GM23338 (cell line): Measurements from ENCODE around the gene GJD2. TPM values are rescaled to one million over a fixed set of nuclear protein-coding genes. Genes with fewer than 3 reads are reported as not detected.

Experiments used
- ATAC-seq: fragments of 200-7000 bp; cut with Tn5 transposase; 3 replicates; pipeline ENCODE4 v1.9.1; 2020
- DNase-seq: peaks from one replicate; pipeline ENCODE4 v3.0.0-alpha.2; 2015; ENCODE audit warnings: low spot score
- H2AFZ ChIP-seq: fragments of 200-600 bp; sonication (generic); 2 replicates; pipeline ENCODE4 v1.8.0; 2016; ENCODE audit warnings: antibody characterized with exemption, mild to moderate bottlenecking, moderate library complexity
- H3F3A ChIP-seq: fragments of 200-600 bp; sonication (generic); replicated peaks from 2 replicates; pipeline ENCODE4 v1.8.0; 2017; ENCODE audit warnings: antibody characterized with exemption, mixed run types, low read depth
- H3K27ac ChIP-seq: fragments of 200-600 bp; sonication (generic); 2 replicates; pipeline ENCODE4 v1.6.1; 2016; ENCODE audit warnings: low read depth
- H3K27me3 ChIP-seq: fragments of 200-600 bp; sonication (generic); 2 replicates; pipeline ENCODE4 v1.8.0; 2016; ENCODE audit warnings: mild to moderate bottlenecking, mixed run types, moderate library complexity; ENCODE audit not compliant: insufficient read depth
- H3K36me3 ChIP-seq: fragments of 200-600 bp; sonication (generic); 2 replicates; pipeline ENCODE4 v1.8.0; 2016; ENCODE audit warnings: mild to moderate bottlenecking; ENCODE audit not compliant: insufficient read depth
- H3K4me1 ChIP-seq: fragments of 200-600 bp; sonication (generic); 2 replicates; pipeline ENCODE4 v1.8.0; 2016; ENCODE audit warnings: mild to moderate bottlenecking, moderate library complexity; ENCODE audit not compliant: insufficient read depth
- H3K4me2 ChIP-seq: fragments of 200-600 bp; sonication (generic); 2 replicates; pipeline ENCODE4 v1.7.1; 2017; ENCODE audit warnings: mixed run types
- H3K4me3 ChIP-seq: fragments of 200-600 bp; sonication (generic); 2 replicates; pipeline ENCODE4 v1.6.1; 2016; ENCODE audit warnings: mixed run types
- H3K79me2 ChIP-seq: fragments of 200-600 bp; sonication (generic); replicated peaks from 2 replicates; pipeline ENCODE4 v1.8.0; 2017; ENCODE audit warnings: mild to moderate bottlenecking; ENCODE audit not compliant: insufficient read depth
- H3K9me2 ChIP-seq: fragments of 200-600 bp; sonication (generic); 2 replicates; pipeline ENCODE4 v1.8.0; 2017; ENCODE audit not compliant: insufficient read depth
- H4K20me1 ChIP-seq: fragments of 200-600 bp; sonication (generic); replicated peaks from 2 replicates; pipeline ENCODE4 v1.8.0; 2017; ENCODE audit warnings: mild to moderate bottlenecking; ENCODE audit not compliant: insufficient read depth
- H3K27ac Mint-ChIP-seq: 2 replicates; pipeline ENCODE4 v1.8.0; 2020; ENCODE audit warnings: inconsistent platforms, mild to moderate bottlenecking, moderate library complexity, mixed read lengths
- H3K27me3 Mint-ChIP-seq: 3 replicates; pipeline ENCODE4 v1.8.0; 2022; ENCODE audit warnings: low read depth, mild to moderate bottlenecking, moderate library complexity, mixed read lengths, inconsistent platforms; ENCODE audit not compliant: insufficient read depth, poor library complexity
- H3K36me3 Mint-ChIP-seq: 3 replicates; pipeline ENCODE4 v1.8.0; 2021; ENCODE audit warnings: low read depth, mild to moderate bottlenecking, inconsistent platforms, moderate library complexity, mixed read lengths
- H3K4me1 Mint-ChIP-seq: 3 replicates; pipeline ENCODE4 v1.8.0; 2020; ENCODE audit warnings: mild to moderate bottlenecking, inconsistent platforms, mixed read lengths
- H3K4me3 Mint-ChIP-seq: 3 replicates; pipeline ENCODE4 v1.8.0; 2021; ENCODE audit warnings: moderate library complexity, mild to moderate bottlenecking, inconsistent platforms, mixed read lengths
- H3K9me3 Mint-ChIP-seq: 3 replicates; pipeline ENCODE4 v1.8.0; 2020; ENCODE audit warnings: moderate library complexity, mild to moderate bottlenecking, inconsistent platforms, mixed read lengths
- CREB1 ChIP-seq: fragments of 250-450 bp; sonication (Bioruptor Pico); IDR thresholded peaks from 2 replicates; pipeline ENCODE4 v1.5.0; 2020; ENCODE audit warnings: low read depth, mild to moderate bottlenecking, moderate library complexity
- CTCF ChIP-seq, 2 experiments: fragments of 200-600 bp in 1 of 2; sonication (generic) in 1 of 2; conservative IDR thresholded peaks; 2 replicates each; pipeline versions ENCODE4 v1.5.1 to v1.6.1; 2016 to 2017; ENCODE audit warnings: antibody characterized with exemption in 2 of 2, low read depth in 2 of 2, mild to moderate bottlenecking in 2 of 2, moderate library complexity in 1 of 2
- EZH2 ChIP-seq: fragments of 200-600 bp; sonication (generic); IDR thresholded peaks from one replicate; pipeline ENCODE4 v1.8.0; 2017; ENCODE audit warnings: antibody characterized with exemption, mild to moderate bottlenecking, low read depth; ENCODE audit not compliant: unreplicated experiment
- EZH2phosphoT487 ChIP-seq: fragments of 200-600 bp; sonication (generic); IDR thresholded peaks from one replicate; pipeline ENCODE4 v1.8.1; 2018; ENCODE audit warnings: antibody characterized with exemption; ENCODE audit not compliant: unreplicated experiment
- NANOG ChIP-seq: IDR thresholded peaks from 2 replicates; pipeline ENCODE4 v1.6.1; 2016; ENCODE audit warnings: antibody characterized with exemption, borderline replicate concordance
- POLR2AphosphoS5 ChIP-seq: IDR thresholded peaks from 2 replicates; pipeline ENCODE4 v1.6.1; 2016; ENCODE audit warnings: antibody characterized with exemption, low read depth
- STAT1 ChIP-seq: IDR thresholded peaks from one replicate; pipeline ENCODE4 v1.6.1; 2016; ENCODE audit warnings: antibody characterized with exemption; ENCODE audit not compliant: unreplicated experiment
- ZNF114 ChIP-seq: fragments of 250-450 bp; sonication (Bioruptor Pico); IDR thresholded peaks from 2 replicates; pipeline ENCODE4 v1.5.0; 2020; ENCODE audit warnings: mild to moderate bottlenecking, moderate library complexity
- ZNF331 ChIP-seq: fragments of 250-450 bp; sonication (Bioruptor Pico); IDR thresholded peaks from 2 replicates; pipeline ENCODE4 v1.5.0; 2020; ENCODE audit warnings: low read depth, mild to moderate bottlenecking, moderate library complexity
- polyA plus RNA-seq: library from polyadenylated mRNA; unstranded; fragments of >200 nt; fragmentation: Nextera tagmentation; extraction: Ambion mirVana; gene quantifications from 2 replicates; pipeline ENCODE4 v1.2.1, GENCODE V29; 2016
- total RNA-seq: library from RNA; depleted of rRNA; stranded (reverse); fragments of >200 nt; shearing (Covaris generic); gene quantifications from 2 replicates; pipeline ENCODE4 v1.2.3, GENCODE V29; 2014
- TF ChIP-seq, protein P1 (sequence below): IDR thresholded peaks from 2 replicates; pipeline ENCODE4 v1.6.1; 2016; ENCODE audit warnings: antibody characterized with exemption
- TF ChIP-seq, protein P2 (sequence below): IDR thresholded peaks from one replicate; pipeline ENCODE4 v1.6.1; 2018; ENCODE audit warnings: antibody characterized with exemption; ENCODE audit not compliant: unreplicated experiment

Gene GJD2
- total and polyA plus RNA-seq, 2 experiments from 2014 or later = 0.29 to 0.63 TPM

GRCh38 chr15:34794590-34795206 is 39.9 kb upstream of the GJD2 start (continued):
- TF ChIP-seq, protein P1, sequence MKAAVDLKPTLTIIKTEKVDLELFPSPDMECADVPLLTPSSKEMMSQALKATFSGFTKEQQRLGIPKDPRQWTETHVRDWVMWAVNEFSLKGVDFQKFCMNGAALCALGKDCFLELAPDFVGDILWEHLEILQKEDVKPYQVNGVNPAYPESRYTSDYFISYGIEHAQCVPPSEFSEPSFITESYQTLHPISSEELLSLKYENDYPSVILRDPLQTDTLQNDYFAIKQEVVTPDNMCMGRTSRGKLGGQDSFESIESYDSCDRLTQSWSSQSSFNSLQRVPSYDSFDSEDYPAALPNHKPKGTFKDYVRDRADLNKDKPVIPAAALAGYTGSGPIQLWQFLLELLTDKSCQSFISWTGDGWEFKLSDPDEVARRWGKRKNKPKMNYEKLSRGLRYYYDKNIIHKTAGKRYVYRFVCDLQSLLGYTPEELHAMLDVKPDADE = no peak
- TF ChIP-seq EZH2phosphoT487 (no peak), POLR2AphosphoS5 (no peak), ZNF331 (CRISPR knock-in tag) (no peak), STAT1 (no peak), ZNF114 (CRISPR knock-in tag) (no peak), CTCF (conservative IDR thresholded peaks at IDR 0.05; ENCODE audit: low read depth in 2 of 2) (no peak), EZH2 (no peak)
- TF ChIP-seq, protein P2, sequence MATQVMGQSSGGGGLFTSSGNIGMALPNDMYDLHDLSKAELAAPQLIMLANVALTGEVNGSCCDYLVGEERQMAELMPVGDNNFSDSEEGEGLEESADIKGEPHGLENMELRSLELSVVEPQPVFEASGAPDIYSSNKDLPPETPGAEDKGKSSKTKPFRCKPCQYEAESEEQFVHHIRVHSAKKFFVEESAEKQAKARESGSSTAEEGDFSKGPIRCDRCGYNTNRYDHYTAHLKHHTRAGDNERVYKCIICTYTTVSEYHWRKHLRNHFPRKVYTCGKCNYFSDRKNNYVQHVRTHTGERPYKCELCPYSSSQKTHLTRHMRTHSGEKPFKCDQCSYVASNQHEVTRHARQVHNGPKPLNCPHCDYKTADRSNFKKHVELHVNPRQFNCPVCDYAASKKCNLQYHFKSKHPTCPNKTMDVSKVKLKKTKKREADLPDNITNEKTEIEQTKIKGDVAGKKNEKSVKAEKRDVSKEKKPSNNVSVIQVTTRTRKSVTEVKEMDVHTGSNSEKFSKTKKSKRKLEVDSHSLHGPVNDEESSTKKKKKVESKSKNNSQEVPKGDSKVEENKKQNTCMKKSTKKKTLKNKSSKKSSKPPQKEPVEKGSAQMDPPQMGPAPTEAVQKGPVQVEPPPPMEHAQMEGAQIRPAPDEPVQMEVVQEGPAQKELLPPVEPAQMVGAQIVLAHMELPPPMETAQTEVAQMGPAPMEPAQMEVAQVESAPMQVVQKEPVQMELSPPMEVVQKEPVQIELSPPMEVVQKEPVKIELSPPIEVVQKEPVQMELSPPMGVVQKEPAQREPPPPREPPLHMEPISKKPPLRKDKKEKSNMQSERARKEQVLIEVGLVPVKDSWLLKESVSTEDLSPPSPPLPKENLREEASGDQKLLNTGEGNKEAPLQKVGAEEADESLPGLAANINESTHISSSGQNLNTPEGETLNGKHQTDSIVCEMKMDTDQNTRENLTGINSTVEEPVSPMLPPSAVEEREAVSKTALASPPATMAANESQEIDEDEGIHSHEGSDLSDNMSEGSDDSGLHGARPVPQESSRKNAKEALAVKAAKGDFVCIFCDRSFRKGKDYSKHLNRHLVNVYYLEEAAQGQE = no peak

- Histone ChIP-seq H3F3A (no peaks in the 10 kb centered on the region), H3K9me2 (no peaks in the 10 kb centered on the region), H3K4me2 (0 out of 2 replicates have a peak overlapping the region, but pooled peaks have one; percentile 93), H3K27me3 (peaks cover 32% of the 10 kb centered on the region), H3K4me3 (0 out of 2 replicates have a peak overlapping the region, but pooled peaks have one; percentile 73), H3K36me3 (peaks cover 9% of the 10 kb centered on the region; the same call in 1 of the 2 replicates), H3K79me2 (no peaks in the 10 kb centered on the region), H2AFZ (no peak overlapping the region), H3K27ac (no peak overlapping the region), H3K4me1 (no peaks in the 10 kb centered on the region), H4K20me1 (no peaks in the 10 kb centered on the region)
- TF ChIP-seq EZH2 (no peak), NANOG (no peak), CREB1 (CRISPR knock-in tag) (no peak)
- Mint-ChIP-seq H3K36me3 (no peaks in the 10 kb centered on the region), H3K4me1 (peaks cover 5% of the 10 kb centered on the region; the same call in 2 of the 3 replicates), H3K27ac (no peak overlapping the region), H3K9me3 (no peaks in the 10 kb centered on the region), H3K27me3 (peaks cover 20% of the 10 kb centered on the region), H3K4me3 (peak overlapping the region; percentile 74)
- no peak for DNase-seq
- ATAC-seq = no peak
Measured at GRCh38 chr15:34793901-34794300, 39.1 kb upstream of the GJD2 start.
